NCI-H510A treated with DMSO at 0.1 percent for 48 hours (cell line): Measurements from ENCODE around the gene GCSAM.

Source experiments
- DNase-seq: peaks from one replicate; lab custom pipeline; 2025; lab: John Stamatoyannopoulos, UW

Gene GCSAM, protein sequence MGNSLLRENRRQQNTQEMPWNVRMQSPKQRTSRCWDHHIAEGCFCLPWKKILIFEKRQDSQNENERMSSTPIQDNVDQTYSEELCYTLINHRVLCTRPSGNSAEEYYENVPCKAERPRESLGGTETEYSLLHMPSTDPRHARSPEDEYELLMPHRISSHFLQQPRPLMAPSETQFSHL

DNA sequence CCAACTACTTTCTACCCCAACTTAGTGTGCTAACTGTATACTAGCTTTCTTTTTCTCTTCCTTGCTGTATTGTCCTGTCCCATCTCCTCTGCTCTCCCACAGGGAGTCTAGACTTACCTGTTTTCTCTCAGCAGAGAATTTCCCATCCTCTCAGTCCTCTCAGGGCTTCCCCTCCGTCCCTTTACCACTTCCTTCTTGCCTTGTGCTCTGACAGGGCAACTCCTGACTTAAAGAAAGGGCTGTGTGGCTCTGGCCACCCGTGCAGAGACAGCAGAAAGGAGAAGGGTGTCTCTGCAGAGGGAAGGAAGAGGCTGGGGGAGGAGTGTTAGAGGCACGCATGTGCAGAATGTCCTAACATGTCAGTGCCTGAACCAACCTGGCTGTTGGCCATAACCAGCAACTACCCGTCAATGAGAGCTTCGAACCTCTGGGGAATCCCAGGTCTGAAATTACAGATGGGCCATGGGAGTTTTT is at the start of gene GCSAM:
Gene GCSAM, minus strand, starts transcription at position 274 of the 474 bp plus-strand sequence. Its CDS starts 128 bp downstream, at position 146.
- DNase-seq = no peak

DNA sequence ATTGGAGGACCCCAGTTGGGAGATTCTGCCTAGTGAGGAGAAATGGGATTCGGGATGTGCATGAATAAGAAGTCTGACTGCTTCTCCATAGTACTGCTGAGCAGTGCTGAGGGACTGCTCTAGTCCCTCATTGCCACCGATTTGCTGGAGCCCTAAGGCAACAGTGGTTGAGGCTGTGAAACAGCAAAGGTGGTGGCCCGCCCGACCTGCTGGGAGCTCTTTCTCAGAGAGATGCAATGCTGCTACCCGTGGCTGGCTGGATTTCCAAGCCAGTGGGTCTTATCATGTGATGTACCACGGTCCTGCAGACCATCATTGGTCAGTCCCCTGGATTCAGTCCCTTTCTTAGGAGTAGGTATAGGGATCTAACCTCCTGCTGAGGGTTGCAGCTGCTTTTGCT is 42.6 kb upstream of the GCSAM start:
- DNase-seq = no peak

DNA sequence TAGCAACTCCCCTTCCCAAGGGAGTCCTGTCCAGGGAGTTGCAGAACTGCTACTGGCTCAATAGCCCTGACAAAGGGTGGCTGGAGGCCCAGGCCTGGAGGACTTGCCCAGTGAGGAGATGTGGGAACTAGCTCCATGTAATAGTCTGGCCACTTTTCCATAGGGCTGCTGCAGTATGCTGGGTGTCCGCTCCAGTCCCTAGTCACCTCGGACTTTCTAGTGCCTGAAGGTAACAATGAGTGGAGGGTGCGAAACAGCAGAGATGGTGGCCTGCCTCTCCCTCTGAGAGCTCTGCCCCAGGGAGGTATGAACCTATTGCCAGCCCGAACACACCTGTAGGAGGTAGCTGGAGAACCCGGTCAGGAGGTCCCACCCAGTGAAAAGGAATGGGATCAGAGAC is 42.0 kb upstream of the GCSAM start:
- DNase-seq = no peak

DNA sequence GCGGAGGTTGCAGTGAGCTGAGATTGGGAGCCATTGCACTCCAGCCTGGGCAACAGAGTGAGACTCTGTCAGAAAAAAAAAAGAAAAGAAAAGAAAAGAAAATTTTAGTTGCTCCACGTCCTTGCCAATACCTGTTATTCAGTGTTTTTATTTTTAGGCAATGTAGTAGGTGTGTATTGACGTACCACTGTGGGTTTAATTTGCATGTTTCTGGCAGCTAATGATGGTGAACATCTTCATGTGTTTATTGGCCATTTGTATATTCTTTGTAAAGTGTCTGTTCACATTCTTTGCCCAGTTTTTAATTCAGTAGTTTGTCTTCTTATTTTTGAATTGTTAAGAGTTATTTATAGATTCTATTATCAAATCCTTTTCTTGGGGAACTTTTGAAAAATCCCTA is 38.1 kb upstream of the GCSAM start:
- no peak for DNase-seq

DNA sequence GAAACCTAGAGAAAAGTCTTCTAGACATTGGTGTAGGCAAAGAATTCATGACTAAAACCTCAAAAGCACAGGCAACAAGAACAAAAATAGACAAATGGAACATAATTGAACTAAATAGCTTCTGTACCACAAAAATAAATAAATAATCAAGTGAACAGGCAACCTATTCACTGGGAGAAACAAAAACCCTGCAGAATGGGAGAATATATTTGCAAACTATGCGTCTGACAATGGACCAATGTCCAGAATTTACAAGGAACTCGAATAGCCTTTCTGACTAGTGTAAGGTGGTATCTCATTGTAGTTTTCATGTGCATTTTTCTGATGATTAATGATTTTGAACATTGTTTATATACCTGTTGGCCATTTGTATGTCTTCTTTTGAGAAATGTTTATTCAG is 37.0 kb upstream of the GCSAM start:
- no peak for DNase-seq

DNA sequence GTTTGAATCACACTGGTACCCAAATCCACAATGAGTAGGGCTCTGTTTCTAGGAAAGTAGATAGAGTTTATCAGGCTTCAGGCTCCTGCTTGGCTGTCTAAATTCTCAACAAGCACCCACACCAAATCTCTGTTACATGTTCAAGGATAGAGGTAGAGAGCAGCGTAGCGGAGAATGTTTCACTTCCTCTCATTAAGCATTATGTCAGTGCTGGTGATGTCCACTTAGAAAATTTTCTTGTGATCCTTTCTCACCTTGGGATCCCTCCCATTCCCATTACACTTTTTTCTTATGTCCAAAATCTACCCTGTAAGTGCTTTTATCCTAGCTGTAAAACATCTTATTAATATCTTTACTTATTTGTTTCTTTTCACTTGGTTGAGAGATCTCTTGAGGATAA is 34.7 kb upstream of the GCSAM start:
- no peak for DNase-seq

DNA sequence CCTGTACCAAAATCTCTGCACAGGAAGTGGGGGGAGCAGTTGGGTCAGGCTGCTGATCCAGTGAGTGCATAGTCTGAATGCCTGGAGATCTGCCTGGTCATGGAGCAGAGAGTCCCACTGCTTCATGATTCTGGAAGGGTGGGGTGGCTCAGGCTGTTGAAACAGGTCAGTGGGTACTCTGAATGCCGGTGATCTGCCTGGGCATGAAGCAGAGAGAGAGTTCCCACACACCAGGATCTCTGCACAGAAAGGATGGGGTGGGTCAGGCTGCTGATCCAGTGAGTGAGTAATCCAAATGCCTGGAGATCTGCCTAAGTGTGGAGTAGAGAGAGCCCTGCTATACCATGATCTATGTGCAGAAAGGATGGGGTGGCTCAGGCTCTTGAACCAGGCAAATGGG is 16.1 kb upstream of the GCSAM start:
- DNase-seq = no peak

DNA sequence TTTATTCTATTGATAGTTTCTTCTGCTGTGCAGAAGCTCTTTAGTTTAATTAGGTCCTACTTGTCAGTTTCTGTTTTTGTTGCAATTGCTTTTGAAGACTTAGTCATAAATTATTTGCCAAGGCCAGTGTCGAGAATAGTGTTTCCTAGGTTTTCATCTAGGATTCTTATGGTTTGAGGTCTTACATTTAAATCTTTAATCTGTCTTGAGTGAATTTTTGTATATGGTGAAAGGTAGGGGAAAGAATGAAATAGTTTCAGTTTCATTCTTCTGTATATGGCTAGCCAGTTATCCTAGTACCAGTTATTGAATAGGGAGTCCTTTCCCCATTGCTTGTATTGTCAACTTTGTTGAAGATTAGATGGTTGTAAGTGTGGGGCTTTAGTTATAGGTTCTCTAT is 10.6 kb upstream of the GCSAM start:
- DNase-seq = no peak

DNA sequence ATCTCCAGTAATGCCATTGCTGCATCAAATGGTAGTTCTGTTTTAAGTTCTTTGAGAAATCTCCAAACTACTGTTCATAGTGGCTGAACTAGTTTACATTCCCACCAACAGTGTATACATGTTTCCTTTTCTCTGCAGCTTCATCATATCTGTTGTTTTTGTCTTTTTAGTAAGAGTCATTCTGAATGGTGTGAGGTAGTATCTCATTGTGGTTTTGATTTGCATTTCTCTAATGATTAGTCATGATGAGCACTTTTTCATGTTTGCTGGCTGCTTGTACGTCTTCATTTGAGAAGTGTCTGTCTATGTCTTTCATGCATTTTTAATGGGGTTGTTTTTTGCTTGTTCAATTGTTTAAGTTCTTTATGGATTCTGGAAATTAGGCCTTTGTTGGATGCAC is 10.2 kb upstream of the GCSAM start:
- no peak for DNase-seq

DNA sequence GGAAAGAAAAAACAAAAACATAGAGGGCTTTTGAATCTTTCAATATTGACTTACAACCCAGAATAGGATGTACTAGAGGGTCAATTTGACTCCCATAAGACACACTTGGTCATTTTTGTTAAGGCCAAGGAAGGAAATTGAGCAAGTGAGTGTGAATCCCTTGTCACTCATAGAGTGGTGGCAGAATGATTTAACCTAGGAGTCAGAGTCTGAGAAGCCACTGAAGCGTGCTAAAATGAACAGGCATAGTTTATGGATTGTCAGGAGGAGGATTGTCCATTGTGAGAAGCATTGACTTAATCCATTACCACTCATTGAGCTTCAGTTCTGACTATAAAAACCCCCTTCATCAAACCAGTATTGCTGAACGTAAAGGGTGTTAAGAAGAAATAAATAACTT is 8.2 kb upstream of the GCSAM start:
- DNase-seq = no peak

DNA sequence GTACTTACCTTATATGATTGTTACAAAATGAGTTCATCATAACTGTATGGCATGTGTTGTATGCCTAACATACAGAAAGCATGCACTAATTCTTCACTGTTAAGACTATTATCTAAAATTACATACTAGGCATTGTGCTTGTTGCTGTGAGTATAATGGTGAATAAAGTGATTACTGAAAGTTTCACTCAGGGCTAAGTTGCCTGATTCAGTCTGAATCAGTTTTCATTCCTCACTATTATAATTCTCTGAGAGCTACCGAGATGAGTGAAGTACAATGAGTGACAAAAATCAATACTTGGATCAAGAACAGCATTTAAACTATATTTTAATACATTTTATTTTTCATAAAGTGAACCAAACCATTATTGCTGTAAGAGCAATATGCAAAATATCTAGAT is 7.5 kb upstream of the GCSAM start:
- DNase-seq = no peak

DNA sequence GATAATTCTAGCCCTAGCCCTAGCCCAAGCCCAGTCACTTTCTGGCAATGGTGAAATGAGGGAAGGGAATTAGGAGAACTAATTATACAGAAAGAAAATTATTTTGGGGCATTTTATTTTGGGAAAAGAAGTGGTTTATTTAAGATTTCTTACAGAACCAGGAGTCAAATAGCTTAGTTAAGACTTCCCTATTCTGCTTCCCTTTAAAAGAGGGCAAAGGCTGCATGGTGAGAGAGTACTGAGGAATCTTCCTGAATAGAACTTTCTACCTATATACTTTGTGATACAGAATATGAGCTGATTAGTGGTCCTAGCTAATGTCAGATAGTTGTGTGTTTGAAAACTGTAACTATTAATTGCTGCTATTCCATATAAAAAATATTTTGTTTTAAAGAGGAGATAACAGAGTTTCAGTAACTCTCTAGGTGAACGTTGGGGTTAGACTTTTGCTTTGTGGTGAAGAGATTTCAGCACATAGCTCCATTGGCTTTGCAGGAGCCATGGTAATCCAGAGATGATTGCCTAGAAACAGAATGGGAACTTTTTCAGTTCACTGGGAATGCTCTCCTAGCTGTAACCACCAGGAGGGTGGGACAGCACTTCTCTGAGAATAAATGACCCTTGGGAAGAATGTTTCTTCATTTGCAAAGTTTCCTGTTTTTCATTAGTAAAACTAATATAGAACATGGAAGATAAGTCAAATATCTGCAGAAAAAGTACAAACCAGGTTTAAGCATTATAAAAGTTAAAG is 5.3 kb upstream of the GCSAM start:
- DNase-seq = no peak

DNA sequence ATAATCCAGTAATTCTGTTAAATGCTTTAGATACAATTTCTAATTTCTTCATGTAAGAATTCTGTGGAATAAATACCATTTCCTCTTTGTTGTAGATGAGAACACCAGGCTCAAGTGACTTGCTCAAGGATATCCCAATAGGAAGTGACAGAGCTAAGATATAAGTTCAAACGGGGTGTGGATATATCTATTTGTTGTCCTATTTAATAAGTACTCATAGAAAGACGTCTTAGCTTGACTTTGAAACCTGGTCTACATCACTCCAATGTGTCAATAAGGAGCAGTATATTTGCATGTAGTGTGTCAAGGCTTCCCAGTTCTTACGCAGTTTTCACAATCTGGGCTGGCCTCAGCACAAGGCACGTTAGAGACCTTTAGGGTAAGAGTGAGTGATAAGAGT is 4.7 kb upstream of the GCSAM start:
- no peak for DNase-seq

DNA sequence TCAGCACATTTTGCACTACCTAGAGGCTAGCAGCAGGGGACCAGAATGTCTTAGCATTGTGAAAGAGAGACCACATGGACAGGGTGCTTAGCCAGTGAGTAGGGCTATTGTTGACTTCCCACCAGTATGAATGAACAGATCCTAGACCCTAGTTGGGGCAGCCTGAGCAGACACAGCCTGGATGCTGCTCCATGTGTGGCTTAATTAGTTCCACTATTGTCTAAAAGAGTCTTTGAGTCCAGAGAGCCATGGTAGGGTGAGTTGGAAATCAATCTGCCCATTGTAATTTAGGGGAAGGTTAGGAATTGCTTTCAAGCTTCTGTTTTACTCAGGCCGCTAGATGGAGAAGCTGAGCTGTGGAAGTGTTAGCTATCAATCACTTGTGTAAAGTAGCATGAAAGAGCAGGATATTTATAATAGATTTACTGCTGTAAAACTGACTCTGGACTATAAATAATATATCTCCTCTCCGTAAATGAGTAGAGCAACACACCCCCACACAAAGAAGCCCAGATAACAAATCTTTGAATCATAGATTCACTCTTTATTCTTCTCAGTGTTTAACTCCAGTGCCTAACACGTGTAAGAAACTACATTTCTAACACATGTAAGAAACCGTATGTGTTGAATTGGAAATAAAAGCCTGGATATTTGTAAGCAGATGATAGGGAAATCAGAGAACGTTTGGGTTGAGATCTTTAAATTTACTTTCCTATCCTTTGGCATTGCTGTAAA is 4.1 kb upstream of the GCSAM start:
- peak; percentile 57 for DNase-seq

DNA sequence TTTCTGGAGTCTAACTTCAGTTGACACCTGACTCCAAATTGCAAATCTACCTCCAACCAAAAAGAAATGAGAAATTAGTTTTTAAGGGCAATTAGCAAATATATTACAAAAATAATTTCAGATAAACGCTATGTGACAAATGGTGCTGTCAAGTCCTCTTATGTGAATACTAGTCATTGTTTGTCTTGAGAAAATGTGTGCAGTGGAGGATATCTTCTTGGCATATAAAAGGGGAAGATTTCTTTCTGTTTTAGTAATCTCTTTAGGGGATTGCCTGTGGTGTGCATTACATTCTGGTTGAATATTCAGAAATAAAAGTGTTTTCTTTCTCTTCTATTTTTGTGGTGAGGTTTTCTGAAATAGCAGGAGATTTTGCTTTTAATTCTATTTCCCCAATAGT is 3.0 kb upstream of the GCSAM start:
- DNase-seq = no peak

DNA sequence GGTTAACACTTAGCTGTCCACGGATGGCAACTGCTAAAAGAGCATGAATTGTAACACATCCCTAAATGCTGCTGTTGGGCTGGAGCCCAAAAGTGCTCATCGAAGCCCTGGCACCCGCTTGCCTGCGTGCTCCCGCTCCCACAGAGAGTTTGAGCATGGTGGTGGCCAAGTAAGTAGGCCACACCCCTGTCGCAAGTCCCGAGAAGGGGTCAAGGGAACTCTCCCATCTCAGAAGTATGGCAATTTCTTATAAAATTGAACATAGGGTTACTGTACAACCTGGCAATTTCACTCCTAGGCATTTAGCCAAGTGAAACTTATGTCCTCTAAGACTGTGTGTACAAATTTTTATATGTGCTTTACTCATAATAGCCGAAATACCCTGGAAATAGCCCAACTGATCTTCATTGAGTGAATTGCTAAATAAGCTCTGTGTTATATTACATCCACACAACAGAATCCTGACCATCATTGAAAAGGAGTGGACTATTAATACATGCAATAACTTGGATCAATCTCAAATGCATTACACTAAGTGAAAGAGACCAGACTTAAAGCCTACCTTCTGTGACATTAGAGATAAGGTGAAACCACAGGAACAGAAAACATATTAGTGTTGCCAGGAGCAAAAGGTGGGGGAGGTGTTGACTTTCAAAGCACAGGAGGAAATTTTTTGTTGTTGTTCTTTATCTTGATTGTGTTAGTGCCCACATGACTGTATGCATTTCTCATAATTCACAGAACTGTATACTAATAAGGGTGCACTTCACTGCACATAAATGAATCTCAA is 1.5 kb upstream of the GCSAM start:
- no peak for DNase-seq

DNA sequence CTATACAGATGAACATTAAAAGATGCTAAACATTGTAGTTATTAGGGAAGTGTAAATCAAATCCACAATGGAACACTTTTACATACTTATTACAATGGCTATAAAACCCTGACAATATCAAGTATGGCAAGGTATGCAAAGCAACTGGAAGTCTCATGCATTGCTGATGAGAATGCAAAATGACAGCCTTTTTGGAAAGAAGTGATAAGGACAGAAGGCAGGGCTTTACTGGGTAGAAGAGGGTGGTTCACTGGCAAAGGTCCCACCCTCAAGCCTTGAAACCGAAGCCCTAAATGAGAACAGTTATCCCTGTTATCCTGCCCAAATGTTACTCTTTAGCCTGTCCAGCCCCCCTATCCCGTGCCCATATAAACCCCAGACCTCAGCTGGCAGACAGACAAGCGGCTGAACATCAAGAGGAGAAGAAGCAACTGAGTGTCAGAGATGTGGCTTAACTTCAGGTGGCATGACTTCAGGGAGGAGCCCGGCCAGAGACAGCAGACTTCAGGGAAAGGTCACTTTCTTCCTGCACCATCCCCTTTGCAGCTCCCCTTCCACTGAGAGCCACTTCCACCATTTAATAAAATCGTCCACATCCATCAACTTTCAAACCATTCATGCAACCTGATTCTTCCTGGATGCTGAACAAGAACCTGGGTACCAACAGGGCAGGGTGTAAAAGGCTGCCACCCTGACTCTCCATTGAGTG is 732 bp upstream of the GCSAM start:
- DNase-seq = no peak

DNA sequence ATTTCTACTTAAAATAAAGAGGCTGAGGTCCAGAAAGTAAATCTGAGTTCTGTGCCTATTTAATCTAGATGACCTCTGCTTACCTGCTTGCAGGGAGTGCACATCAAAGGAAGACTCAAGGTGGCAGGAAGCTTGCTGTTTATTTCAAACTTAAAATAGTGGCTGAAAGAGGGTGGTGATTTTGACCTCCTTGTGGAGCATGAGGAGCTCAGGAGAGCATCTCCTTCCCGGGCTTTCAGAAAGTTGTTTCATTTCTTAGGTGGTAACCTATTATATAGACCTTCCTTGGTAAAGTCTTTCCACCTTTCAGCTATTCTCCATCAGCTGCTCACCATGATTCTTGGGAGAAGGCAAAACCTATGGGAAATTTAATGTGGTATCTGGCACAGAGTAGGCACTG is 494 bp downstream of the GCSAM start:
- DNase-seq = no peak

DNA sequence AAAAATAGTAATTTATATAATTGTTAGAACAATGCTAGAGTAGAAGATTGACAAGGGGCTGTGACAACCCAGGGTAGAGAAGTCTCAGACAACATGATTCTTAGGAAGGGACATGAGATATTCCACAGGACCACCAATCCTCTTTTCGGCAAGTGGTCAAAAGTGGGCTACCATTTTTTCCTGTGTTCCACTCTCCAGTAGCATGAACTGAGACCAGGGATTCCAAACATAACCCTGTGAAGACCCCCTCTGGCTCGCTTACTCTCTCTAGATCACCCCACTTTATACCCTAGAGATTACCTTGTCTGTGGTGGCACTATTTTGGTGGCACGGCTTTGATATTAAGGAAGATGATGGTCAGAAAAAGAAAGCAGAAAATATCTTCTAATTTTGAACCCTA is 960 bp downstream of the GCSAM start:
- DNase-seq = no peak

DNA sequence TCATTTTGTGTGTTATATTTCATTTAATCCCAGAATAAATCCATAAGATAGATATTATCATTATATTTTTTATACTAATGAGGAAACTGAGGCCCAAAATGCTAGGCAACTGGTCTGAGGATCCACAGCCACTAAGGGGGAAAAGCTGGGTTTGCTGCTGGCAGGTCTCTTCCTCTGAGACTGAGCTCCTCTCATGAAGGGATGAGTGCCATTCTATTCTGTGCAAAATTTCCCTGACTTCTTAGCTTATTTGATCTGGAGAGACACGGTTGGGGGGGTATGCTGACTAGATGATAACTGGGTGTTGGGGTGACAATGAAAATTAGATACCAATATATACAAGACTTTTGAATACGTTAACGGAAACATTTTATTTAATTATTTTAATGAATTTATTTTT is 1.9 kb downstream of the GCSAM start:
- DNase-seq = no peak

DNA sequence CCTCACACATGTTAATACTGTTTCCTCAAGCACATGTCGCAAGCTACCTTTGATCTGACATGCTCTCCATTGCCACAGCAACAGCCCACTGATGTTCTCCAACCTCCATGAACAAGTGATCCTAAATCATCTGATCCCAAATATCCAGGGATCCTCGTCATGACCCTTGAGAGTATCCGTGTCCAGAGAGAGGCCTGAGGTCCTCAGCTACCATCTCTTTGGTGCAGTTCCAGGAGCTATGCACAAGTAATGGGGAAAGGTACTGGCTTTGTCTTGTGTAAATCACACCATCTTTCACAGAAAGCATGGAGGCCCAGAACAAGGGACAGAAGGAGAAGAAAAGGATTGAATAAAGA is 2.4 kb downstream of the GCSAM start:
- DNase-seq = no peak
